ENCODE data around the gene ZNF687. TPM values are rescaled to one million over a fixed set of nuclear protein-coding genes. Genes with fewer than 3 reads are reported as not detected.

ZNF687 gene
- total RNA-seq, 4 donors from 2014 or later, result 23.6 to 36.8 (median 29.7) TPM

- 90% methylated on average over 5 of the region's 5 CpGs for WGBS
- TF ChIP-seq POLR2AphosphoS5 (IDR thresholded peaks at IDR 0.05) (no peak), POLR2A (IDR thresholded peaks at IDR 0.05) (no peak), EP300 (IDR thresholded peaks at IDR 0.05) (no peak), CTCF (IDR thresholded peaks at IDR 0.05) (no peak)
- no peaks in the 10 kb centered on the region for H3K9me3 ChIP-seq
- H3K36me3 ChIP-seq, result no peaks in the 10 kb centered on the region
- no peak overlapping the region for H3K4me3 ChIP-seq
- H3K27ac ChIP-seq, result no peak overlapping the region
- no peak for DNase-seq (ENCODE audit: low spot score in 2 of 2)
- H3K4me1 ChIP-seq, result no peaks in the 10 kb centered on the region
- no peaks in the 10 kb centered on the region for H3K27me3 ChIP-seq
These were observed 52.7 kb downstream of the ZNF687 start for GRCh38 chr1:151334822-151335221.

GRCh38 chr1:151336556-151336955 lies 54.5 kb downstream of the ZNF687 start:
- 92% methylated on average over 3 of the region's 3 CpGs for WGBS
- Histone ChIP-seq H3K4me1 (peaks cover 8% of the 10 kb centered on the region), H3K36me3 (peaks cover under 1% of the 10 kb centered on the region)

GRCh38 chr1:151340870-151341754 lies 59.0 kb downstream of the ZNF687 start:
- H3K36me3 ChIP-seq, result peaks cover 34% of the 10 kb centered on the region
- DNase-seq (ENCODE audit: low spot score in 2 of 2), result no peak
- 25% methylated on average over 7 of the region's 7 CpGs for WGBS
- no peak for TF ChIP-seq POLR2AphosphoS5 (IDR thresholded peaks at IDR 0.05)
- peak; percentile 60 to 67 for TF ChIP-seq CTCF (IDR thresholded peaks at IDR 0.05)
- TF ChIP-seq POLR2A (IDR thresholded peaks at IDR 0.05), result no peak
- TF ChIP-seq EP300 (IDR thresholded peaks at IDR 0.05), result no peak
- no peaks in the 10 kb centered on the region for H3K27me3 ChIP-seq
- H3K27ac ChIP-seq, result no peak overlapping the region
- H3K4me3 ChIP-seq, result no peak overlapping the region
- no peaks in the 10 kb centered on the region for H3K9me3 ChIP-seq
- peaks cover 13% of the 10 kb centered on the region for H3K4me1 ChIP-seq

More at GRCh38 chr1:151336556-151336955, 54.5 kb downstream of the ZNF687 start:
- Histone ChIP-seq H3K4me3 (no peak overlapping the region), H3K27ac (no peak overlapping the region), H3K9me3 (no peaks in the 10 kb centered on the region), H3K27me3 (no peaks in the 10 kb centered on the region)
- no peak for DNase-seq (ENCODE audit: low spot score in 2 of 2)
- TF ChIP-seq CTCF (IDR thresholded peaks at IDR 0.05) (no peak), POLR2A (IDR thresholded peaks at IDR 0.05) (no peak), EP300 (IDR thresholded peaks at IDR 0.05) (no peak), POLR2AphosphoS5 (IDR thresholded peaks at IDR 0.05) (no peak)

Other genes with a start within 250 kb of the ZNF687 start
- gene BNIPL, start 245.7 kb upstream of the ZNF687 start, total RNA-seq, result 100 to 1,000 TPM; 196 to 492 (median 251) TPM
- 1 to 10 TPM; 2.7 to 4.7 (median 3.9) TPM for gene C1orf56, start 234.5 kb upstream of the ZNF687 start, total RNA-seq
- 100 to 1,000 TPM; 109 to 122 (median 115) TPM for gene CDC42SE1, start 222.7 kb upstream of the ZNF687 start, total RNA-seq
- 1 to 10 TPM in 3 of 4 donors, under 1 TPM in 1; 0.24 to 1.5 (median 1.2) TPM for gene MLLT11, start 221.9 kb upstream of the ZNF687 start, total RNA-seq
- gene GABPB2, start 211.5 kb upstream of the ZNF687 start, total RNA-seq, result 10 to 100 TPM; 16.2 to 20.6 (median 18.1) TPM
- 10 to 100 TPM in 3 of 4 donors, 1 to 10 TPM in 1; 5.5 to 19.0 (median 14.9) TPM for gene SEMA6C, start 135.7 kb upstream of the ZNF687 start, total RNA-seq
- 1 to 10 TPM; 1.0 to 2.5 (median 1.5) TPM for gene TNFAIP8L2, start 125.7 kb upstream of the ZNF687 start, total RNA-seq
- gene LYSMD1, start 116.4 kb upstream of the ZNF687 start, total RNA-seq, result 10 to 100 TPM in 3 of 4 donors, 1 to 10 TPM in 1; 8.4 to 15.2 (median 12.5) TPM
- gene SCNM1, start 116.2 kb upstream of the ZNF687 start, total RNA-seq, result 10 to 100 TPM; 29.6 to 40.6 (median 35.4) TPM
- gene TMOD4, start 106.3 kb upstream of the ZNF687 start, total RNA-seq, result not detected
- gene VPS72, start 92.1 kb upstream of the ZNF687 start, total RNA-seq, result 10 to 100 TPM; 17.2 to 30.8 (median 26.8) TPM
- 100 to 1,000 TPM in 1 of 4 donors, 10 to 100 TPM in 3; 41.6 to 120 (median 51.6) TPM for gene PIP5K1A, start 83.7 kb upstream of the ZNF687 start, total RNA-seq
- 100 to 1,000 TPM; 101 to 133 (median 119) TPM for gene PSMD4, start 27.6 kb upstream of the ZNF687 start, total RNA-seq
- gene PI4KB, start 45.1 kb downstream of the ZNF687 start, total RNA-seq, result 100 to 1,000 TPM in 1 of 4 donors, 10 to 100 TPM in 3; 50.0 to 102 (median 60.3) TPM
- gene RFX5, start 65.0 kb downstream of the ZNF687 start, total RNA-seq, result 10 to 100 TPM; 18.0 to 22.1 (median 18.5) TPM
- 10 to 100 TPM; 32.0 to 67.5 (median 48.7) TPM for gene SELENBP1, start 90.4 kb downstream of the ZNF687 start, total RNA-seq
- 100 to 1,000 TPM; 222 to 269 (median 241) TPM for gene PSMB4, start 117.3 kb downstream of the ZNF687 start, total RNA-seq
- 10 to 100 TPM; 29.3 to 87.3 (median 57.3) TPM for gene POGZ, start 177.2 kb downstream of the ZNF687 start, total RNA-seq
- 10 to 100 TPM; 37.9 to 62.4 (median 41.7) TPM for gene CGN, start 229.1 kb downstream of the ZNF687 start, total RNA-seq